OCI-LY1 (cell line): ENCODE data around the gene TRIM66.

Experiments
- H2AFZ ChIP-seq: fragments of 200-600 bp; sonication (generic), shearing (Covaris generic); 2 replicates; pipeline ENCODE4 v1.6.0; 2014; ENCODE audit warnings: antibody characterized with exemption, mild to moderate bottlenecking, low read length
- H3F3A ChIP-seq: fragments of 200-600 bp; sonication (generic), shearing (Covaris generic); 2 replicates; pipeline ENCODE4 v1.6.0; 2014; ENCODE audit warnings: mild to moderate bottlenecking, antibody characterized with exemption, low read length, moderate library complexity; ENCODE audit not compliant: insufficient read depth
- H3K27ac ChIP-seq: fragments of 200-600 bp; sonication (generic); 2 replicates; pipeline ENCODE4 v1.5.1; 2014; ENCODE audit warnings: low read length, mixed run types, mild to moderate bottlenecking, low read depth; ENCODE audit not compliant: poor library complexity, severe bottlenecking
- H3K27me3 ChIP-seq: fragments of 200-600 bp; sonication (generic); 2 replicates; pipeline ENCODE4 v1.6.0; 2014; ENCODE audit warnings: antibody characterized with exemption, mild to moderate bottlenecking, low read length, moderate library complexity; ENCODE audit not compliant: insufficient read depth
- H3K36me3 ChIP-seq: fragments of 200-600 bp; sonication (generic); 2 replicates; pipeline ENCODE4 v1.6.1; 2014; ENCODE audit warnings: mild to moderate bottlenecking, antibody characterized with exemption, low read length, moderate library complexity, mixed read lengths; ENCODE audit not compliant: insufficient read depth
- H3K4me1 ChIP-seq: fragments of 200-600 bp; sonication (generic); 2 replicates; pipeline ENCODE4 v1.5.1; 2014; ENCODE audit warnings: mild to moderate bottlenecking, low read length, moderate library complexity; ENCODE audit not compliant: insufficient read depth, severe bottlenecking
- H3K4me2 ChIP-seq: fragments of 200-600 bp; sonication (generic), shearing (Covaris generic); 2 replicates; pipeline ENCODE4 v1.6.1; 2014; ENCODE audit warnings: low read length
- H3K4me3 ChIP-seq: fragments of 200-600 bp; sonication (generic); 2 replicates; pipeline ENCODE4 v1.5.1; 2014; ENCODE audit warnings: low read length, low read depth, mild to moderate bottlenecking, mixed read lengths; ENCODE audit not compliant: poor library complexity, severe bottlenecking
- H3K79me2 ChIP-seq: fragments of 200-600 bp; shearing (Covaris generic); 2 replicates; pipeline ENCODE4 v1.6.1; 2016; ENCODE audit warnings: mixed run types, low read length, mixed read lengths; ENCODE audit not compliant: insufficient read depth
- H3K9ac ChIP-seq: fragments of 200-600 bp; sonication (generic), shearing (Covaris generic); 2 replicates; pipeline ENCODE4 v1.6.1; 2014; ENCODE audit warnings: mild to moderate bottlenecking, low read length, mixed read lengths
- H3K9me2 ChIP-seq: fragments of 200-600 bp; sonication (generic), shearing (Covaris generic); 2 replicates; pipeline ENCODE4 v1.6.1; 2014; ENCODE audit warnings: low read depth, mild to moderate bottlenecking, low read length, mixed read lengths
- H3K9me3 ChIP-seq: fragments of 200-600 bp; shearing (Covaris generic); 2 replicates; pipeline ENCODE4 v1.6.1; 2014; ENCODE audit warnings: low read length, mixed read lengths
- H4K20me1 ChIP-seq: fragments of 200-600 bp; sonication (generic), shearing (Covaris generic); 2 replicates; pipeline ENCODE4 v1.6.0; 2016; ENCODE audit warnings: mild to moderate bottlenecking, low read length; ENCODE audit not compliant: insufficient read depth
- CTCF ChIP-seq: fragments of 200-600 bp; sonication (generic), shearing (Covaris generic); IDR thresholded peaks from 2 replicates; pipeline ENCODE4 v1.5.1; 2017; ENCODE audit warnings: mild to moderate bottlenecking, antibody characterized with exemption, low read length, moderate library complexity, mixed read lengths
- EZH2 ChIP-seq: fragments of 200-600 bp; sonication (generic), shearing (Covaris generic); IDR thresholded peaks from 2 replicates; pipeline ENCODE4 v1.8.0; 2017; ENCODE audit warnings: borderline replicate concordance, mixed run types, mild to moderate bottlenecking, antibody characterized with exemption, low read length, moderate library complexity, mixed read lengths

Gene TRIM66

DNA sequence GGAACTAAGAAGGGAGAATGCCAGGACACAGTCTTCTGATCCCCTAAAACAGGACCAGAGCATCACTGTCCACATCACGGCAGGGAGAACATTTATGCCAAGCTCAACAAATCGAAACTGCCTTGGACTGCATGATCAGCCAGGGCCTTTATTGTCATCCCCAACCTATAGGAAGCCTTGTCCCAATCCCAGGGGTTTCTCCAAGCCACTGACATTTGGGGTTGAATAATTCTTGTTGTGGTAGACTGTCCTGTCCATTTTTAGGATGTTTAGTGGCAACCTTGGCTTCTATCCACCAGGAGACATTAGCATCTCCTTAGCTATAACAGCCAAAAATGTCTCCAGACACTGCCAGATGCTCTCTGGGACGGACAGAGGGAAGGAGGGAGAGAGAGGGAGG, 37.3 kb upstream of the TRIM66 start:
- Histone ChIP-seq H3K27me3 (0 out of 2 replicates have a peak, but pooled peaks cover 3% of the 10 kb centered on the region), H3K4me3 (no peak overlapping the region), H2AFZ (no peak overlapping the region), H4K20me1 (no peaks in the 10 kb centered on the region), H3K4me1 (no peaks in the 10 kb centered on the region), H3K4me2 (no peak overlapping the region), H3K9ac (no peak overlapping the region), H3K79me2 (no peaks in the 10 kb centered on the region), H3F3A (no peaks in the 10 kb centered on the region), H3K36me3 (no peaks in the 10 kb centered on the region), H3K9me3 (no peaks in the 10 kb centered on the region), H3K27ac (no peak overlapping the region), H3K9me2 (no peaks in the 10 kb centered on the region)
- TF ChIP-seq EZH2 (no peak), CTCF (no peak)

DNA sequence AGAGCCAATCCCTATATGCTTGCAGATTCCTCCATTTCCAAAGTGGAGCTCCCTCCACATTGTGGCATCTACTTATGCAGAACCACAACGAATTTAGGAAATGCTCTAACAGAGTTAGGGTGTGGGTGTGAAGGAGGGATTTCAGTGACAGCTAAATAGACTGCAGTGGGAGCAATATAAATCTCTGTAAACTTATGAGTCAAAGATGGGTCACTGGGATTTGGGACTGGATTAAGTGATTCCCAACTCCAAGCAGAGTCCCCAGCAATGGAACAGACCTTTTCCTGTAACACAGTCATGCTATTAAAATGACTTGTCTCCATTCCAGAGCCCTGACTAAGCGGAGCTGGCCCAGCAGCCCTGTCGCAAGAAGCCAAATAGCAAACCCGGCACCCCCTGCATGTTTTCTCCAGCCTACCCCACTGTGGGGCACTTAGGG, 36.8 kb upstream of the TRIM66 start:
- H3K9me2 ChIP-seq: no peaks in the 10 kb centered on the region
- no peaks in the 10 kb centered on the region for H3K9me3 ChIP-seq
- no peaks in the 10 kb centered on the region for H3F3A ChIP-seq
- H4K20me1 ChIP-seq: no peaks in the 10 kb centered on the region
- H3K79me2 ChIP-seq: no peaks in the 10 kb centered on the region
- H3K27me3 ChIP-seq: 0 out of 2 replicates have a peak, but pooled peaks cover 3% of the 10 kb centered on the region
- H3K27ac ChIP-seq: no peak overlapping the region
- no peak for TF ChIP-seq CTCF
- no peak for TF ChIP-seq EZH2
- no peak overlapping the region for H2AFZ ChIP-seq
- H3K4me1 ChIP-seq: no peaks in the 10 kb centered on the region
- H3K9ac ChIP-seq: no peak overlapping the region
- no peak overlapping the region for H3K4me3 ChIP-seq
- H3K4me2 ChIP-seq: no peak overlapping the region
- H3K36me3 ChIP-seq: no peaks in the 10 kb centered on the region

- H3K9me2 ChIP-seq: no peaks in the 10 kb centered on the region
- no peaks in the 10 kb centered on the region for H3F3A ChIP-seq
- no peaks in the 10 kb centered on the region for H3K36me3 ChIP-seq
- H3K4me1 ChIP-seq: no peaks in the 10 kb centered on the region
- no peaks in the 10 kb centered on the region for H3K9me3 ChIP-seq
- H3K4me3 ChIP-seq: no peak overlapping the region
- no peak overlapping the region for H2AFZ ChIP-seq
- H3K27me3 ChIP-seq: 0 out of 2 replicates have a peak, but pooled peaks cover 3% of the 10 kb centered on the region
- TF ChIP-seq CTCF: no peak
- no peak for TF ChIP-seq EZH2
- H4K20me1 ChIP-seq: no peaks in the 10 kb centered on the region
- H3K79me2 ChIP-seq: no peaks in the 10 kb centered on the region
- H3K27ac ChIP-seq: no peak overlapping the region
- no peak overlapping the region for H3K9ac ChIP-seq
- no peak overlapping the region for H3K4me2 ChIP-seq
These were observed 35.6 kb upstream of the TRIM66 start for GRCh38 chr11:8717876-8718753.
